LoVo (cell line): ENCODE data around the gene HTR7.
A peak's percentile ranks its signal among the peaks of the same experiment; 100 is the strongest.
"Not testable (repeated sequence)": the region's sequence is repeated elsewhere in the genome, so short reads cannot be mapped to it uniquely, and the experiment has no call there.

Experiments
- DNase-seq: peaks from one replicate; pipeline ENCODE4 v3.0.0-alpha.2; 2016; ENCODE audit warnings: low spot score

HTR7 gene

GRCh38 chr10:90857635-90858460 is at the start of gene HTR7:
TSS of gene HTR7 (minus strand) at chr10:90858039. CDS start at chr10:90857671, 368 bp downstream.
- DNase-seq, result no peak

GRCh38 chr10:90906596-90906995 is 48.8 kb upstream of the HTR7 start:
- no peak for DNase-seq

- DNase-seq, result no peak
Observed at GRCh38 chr10:90905925-90906324, 48.1 kb upstream of the HTR7 start.

- not testable (repeated sequence) for DNase-seq
Observed at GRCh38 chr10:90896916-90897315, 39.1 kb upstream of the HTR7 start.

- DNase-seq, result no peak
Observed at GRCh38 chr10:90893190-90893589, 35.4 kb upstream of the HTR7 start.

GRCh38 chr10:90890347-90890746 is 32.5 kb upstream of the HTR7 start:
- no peak for DNase-seq

- DNase-seq, result no peak
Observed at GRCh38 chr10:90889636-90890035, 31.8 kb upstream of the HTR7 start.

GRCh38 chr10:90888387-90888786 is 30.5 kb upstream of the HTR7 start:
- no peak for DNase-seq

GRCh38 chr10:90887555-90887954 is 29.7 kb upstream of the HTR7 start:
- DNase-seq, result no peak

- DNase-seq, result no peak
Observed at GRCh38 chr10:90885176-90885575, 27.3 kb upstream of the HTR7 start.

- DNase-seq, result no peak
Observed at GRCh38 chr10:90884431-90884830, 26.6 kb upstream of the HTR7 start.

- DNase-seq, result peak; percentile 41
Observed at GRCh38 chr10:90880059-90880719, 22.4 kb upstream of the HTR7 start.

GRCh38 chr10:90879062-90879461 is 21.2 kb upstream of the HTR7 start:
- no peak for DNase-seq

- no peak for DNase-seq
Observed at GRCh38 chr10:90872648-90873020, 14.8 kb upstream of the HTR7 start.

- peak; percentile 79 for DNase-seq
Observed at GRCh38 chr10:90871766-90872647, 14.2 kb upstream of the HTR7 start, which contains the start of gene RPP30. TSS of gene RPP30 (plus strand) at chr10:90871974. CDS start at chr10:90871987, 13 bp downstream.

GRCh38 chr10:90871279-90871765 is 13.5 kb upstream of the HTR7 start:
- peak; percentile 16 for DNase-seq

- no peak for DNase-seq
Observed at GRCh38 chr10:90866050-90866598, 8.3 kb upstream of the HTR7 start.

GRCh38 chr10:90865401-90865800 is 7.6 kb upstream of the HTR7 start:
- DNase-seq, result no peak

- DNase-seq, result peak; percentile 37
Observed at GRCh38 chr10:90862908-90863514, 5.2 kb upstream of the HTR7 start.

GRCh38 chr10:90860790-90861189 is 3.0 kb upstream of the HTR7 start:
- no peak for DNase-seq

- DNase-seq, result no peak
Observed at GRCh38 chr10:90859321-90859751, 1.5 kb upstream of the HTR7 start.
